Activated B cell treated with CpG ODN at 0.5 μM for 24 hours (primary cell): ENCODE results near the gene CBY1. TPM values are rescaled to one million over a fixed set of nuclear protein-coding genes. Genes with fewer than 3 reads are reported as not detected.

Experiments
- ATAC-seq: fragments of 200-7000 bp; cut with Tn5 transposase; one replicate; pipeline ENCODE4 v1.10.0; 2021; ENCODE audit warnings: low read depth, mild to moderate bottlenecking, moderate library complexity
- CTCF ChIA-PET: fragments of 350-600 bp; sonication (Branson Sonifier 250); formaldehyde crosslinking; loops from one replicate; lab custom pipeline; 2021; ENCODE audit warnings: antibody characterized with exemption; lab: Charles Lee
- POLR2A ChIA-PET: fragments of 350-600 bp; sonication (Branson Sonifier 250); formaldehyde crosslinking; loops from one replicate; lab custom pipeline; 2021; ENCODE audit warnings: antibody characterized with exemption; lab: Charles Lee
- DNase-seq: peaks from one replicate; pipeline ENCODE4 v3.0.0; 2022
- H3K27ac Mint-ChIP-seq: one replicate; pipeline ENCODE4 v1.8.0; 2020; ENCODE audit warnings: mixed read lengths
- H3K27me3 Mint-ChIP-seq: one replicate; pipeline ENCODE4 v1.8.0; 2021; ENCODE audit warnings: mixed read lengths
- H3K36me3 Mint-ChIP-seq: one replicate; pipeline ENCODE4 v1.8.0; 2021; ENCODE audit warnings: low read depth, mixed read lengths
- H3K4me1 Mint-ChIP-seq: one replicate; pipeline ENCODE4 v1.8.0; 2021; ENCODE audit warnings: mixed read lengths
- H3K4me3 Mint-ChIP-seq: one replicate; pipeline ENCODE4 v1.8.0; 2020; ENCODE audit warnings: mild to moderate bottlenecking, mixed read lengths
- H3K9me3 Mint-ChIP-seq: one replicate; pipeline ENCODE4 v1.8.0; 2020; ENCODE audit warnings: mixed read lengths
- CTCF ChIP-seq: fragments of 200-600 bp; IDR thresholded peaks from one replicate; pipeline ENCODE4 v1.8.0; 2022; ENCODE audit warnings: antibody characterized with exemption, mild to moderate bottlenecking
- intact Hi-C: fragments of 100-400 bp; cut with micrococcal nuclease; formaldehyde crosslinking; loops from one replicate; pipeline ENCODE4 v1.15.1; 2024
- total RNA-seq: library from RNA; stranded (reverse); gene quantifications from 2 replicates; pipeline ENCODE4 v1.2.3, GENCODE V29; 2022

CBY1 gene
- total RNA-seq, 1 donor from 2014 or later = 14.1 TPM

GRCh38 chr22:38649841-38650522, 6.5 kb upstream of the CBY1 start:
- ATAC-seq = no peak
- intact Hi-C loops = no loop called here
- H3K27me3 Mint-ChIP-seq = no peaks in the 10 kb centered on the region
- H3K4me1 Mint-ChIP-seq = no peaks in the 10 kb centered on the region
- H3K36me3 Mint-ChIP-seq = no peaks in the 10 kb centered on the region
- no peak for DNase-seq
- H3K27ac Mint-ChIP-seq = no peak overlapping the region
- TF ChIP-seq CTCF = no peak
- POLR2A ChIA-PET = no interaction called here
- H3K4me3 Mint-ChIP-seq = no peak overlapping the region
- CTCF ChIA-PET = no interaction called here
- no peaks in the 10 kb centered on the region for H3K9me3 Mint-ChIP-seq

GRCh38 chr22:38652859-38653258, 3.6 kb upstream of the CBY1 start:
- Mint-ChIP-seq H3K27ac (no peak overlapping the region), H3K9me3 (no peaks in the 10 kb centered on the region), H3K4me1 (peaks cover 10% of the 10 kb centered on the region), H3K4me3 (no peak overlapping the region), H3K27me3 (no peaks in the 10 kb centered on the region), H3K36me3 (peaks cover 5% of the 10 kb centered on the region)
- no peak for TF ChIP-seq CTCF
- ChIA-PET CTCF (no interaction called here), POLR2A (interaction anchor here (0.7 kb wide), 1 partner anchor 29 kb away, joined by 5 read pairs; the partner anchor contains the start of gene TOMM22)
- DNase-seq = no peak
- intact Hi-C loops = no loop called here
- ATAC-seq = no peak

DNA sequence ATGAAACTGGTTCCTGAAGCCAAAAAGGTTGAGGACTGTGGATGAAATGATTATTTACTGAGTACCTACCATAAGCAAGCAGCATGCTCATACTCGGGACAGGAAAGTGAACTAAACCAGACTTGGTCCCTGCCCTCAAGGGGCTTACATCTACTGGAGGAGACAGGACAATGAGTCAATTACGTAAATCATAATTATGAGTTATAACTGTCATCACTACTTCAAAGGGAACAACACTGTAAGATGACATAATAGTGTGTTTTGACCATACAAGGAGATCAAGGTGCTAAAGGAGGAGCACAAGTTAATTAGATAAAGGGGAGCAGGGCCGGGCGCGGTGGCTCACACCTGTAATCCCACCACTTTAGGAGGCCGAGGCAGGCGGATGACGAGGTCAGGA, 2.7 kb upstream of the CBY1 start:
- no peaks in the 10 kb centered on the region for H3K27me3 Mint-ChIP-seq
- no peak overlapping the region for H3K27ac Mint-ChIP-seq
- no peak for TF ChIP-seq CTCF
- POLR2A ChIA-PET = no interaction called here
- peaks cover 5% of the 10 kb centered on the region for H3K36me3 Mint-ChIP-seq
- CTCF ChIA-PET = no interaction called here
- no peak overlapping the region for H3K4me3 Mint-ChIP-seq
- no peak for DNase-seq
- no peak for ATAC-seq
- intact Hi-C loops = no loop called here
- peaks cover 10% of the 10 kb centered on the region for H3K4me1 Mint-ChIP-seq
- H3K9me3 Mint-ChIP-seq = no peaks in the 10 kb centered on the region

GRCh38 chr22:38655519-38656255, 751 bp upstream of the CBY1 start:
- peak overlapping the region; percentile 94 for H3K4me3 Mint-ChIP-seq
- ATAC-seq (no peak), DNase-seq (no peak)
- intact Hi-C loops = loop anchor here (1.0 to 5.0 kb wide), 5 partner anchors 26 to 603 kb away; partner anchors contain the start of genes DDX17, DMC1, JOSD1 and TOMM22
- H3K36me3 Mint-ChIP-seq = peaks cover 6% of the 10 kb centered on the region
- no peak for TF ChIP-seq CTCF
- ChIA-PET POLR2A (interaction anchor here (1.5 kb wide), 1 partner anchor 26 kb away, joined by 8 read pairs; the partner anchor contains the start of gene TOMM22), CTCF (no interaction called here)
- H3K4me1 Mint-ChIP-seq = peaks cover 10% of the 10 kb centered on the region
- no peaks in the 10 kb centered on the region for H3K9me3 Mint-ChIP-seq
- peak overlapping the region; percentile 99 for H3K27ac Mint-ChIP-seq
- H3K27me3 Mint-ChIP-seq = no peaks in the 10 kb centered on the region
